WTC11 (cell line): ENCODE measurements around the gene RNF6. TPM values are rescaled to one million over a fixed set of nuclear protein-coding genes. Genes with fewer than 3 reads are reported as not detected.

Source experiments
- AFF4 ChIP-seq: sonication (generic); formaldehyde crosslinking; IDR thresholded peaks from 2 replicates; pipeline ENCODE4 v1.8.1; 2023; ENCODE audit warnings: mild to moderate bottlenecking, missing genetic modification reagents, borderline replicate concordance
- ATF2 ChIP-seq: sonication (generic); formaldehyde crosslinking; IDR thresholded peaks from 2 replicates; pipeline ENCODE4 v1.8.1; 2022; ENCODE audit warnings: low read depth, missing genetic modification reagents, borderline replicate concordance
- CDX4 ChIP-seq: fragments of 250-450 bp; sonication (Bioruptor Pico); IDR thresholded peaks from 2 replicates; pipeline ENCODE4 v1.9.0; 2021; ENCODE audit warnings: moderate library complexity, mild to moderate bottlenecking, inconsistent platforms, borderline replicate concordance
- CREM ChIP-seq: sonication (generic); formaldehyde crosslinking; IDR thresholded peaks from 2 replicates; pipeline ENCODE4 v1.8.1; 2022; ENCODE audit warnings: mild to moderate bottlenecking, missing genetic modification reagents, moderate library complexity
- ERG ChIP-seq: fragments of 250-450 bp; sonication (Bioruptor Pico); IDR thresholded peaks from 2 replicates; pipeline ENCODE4 v1.8.0; 2021; ENCODE audit warnings: mild to moderate bottlenecking
- ETV6 ChIP-seq: sonication (generic); formaldehyde crosslinking; IDR thresholded peaks from 2 replicates; pipeline ENCODE4 v1.8.1; 2022; ENCODE audit warnings: mild to moderate bottlenecking, missing genetic modification reagents
- FOXP1 ChIP-seq: sonication (generic); formaldehyde crosslinking; IDR thresholded peaks from 2 replicates; pipeline ENCODE4 v1.8.0; 2022; ENCODE audit warnings: missing genetic modification reagents, mild to moderate bottlenecking, moderate library complexity, borderline replicate concordance
- HMGA2 ChIP-seq: fragments of 250-450 bp; sonication (Bioruptor Pico); IDR thresholded peaks from 2 replicates; pipeline ENCODE4 v1.4.0; 2021; ENCODE audit warnings: mild to moderate bottlenecking, moderate library complexity
- HMGXB4 ChIP-seq: sonication (generic); formaldehyde crosslinking; IDR thresholded peaks from 2 replicates; pipeline ENCODE4 v1.8.1; 2023; ENCODE audit warnings: mild to moderate bottlenecking, moderate library complexity, missing genetic modification reagents
- IRF1 ChIP-seq: sonication (generic); formaldehyde crosslinking; IDR thresholded peaks from 2 replicates; pipeline ENCODE4 v1.8.0; 2023; ENCODE audit warnings: missing genetic modification reagents
- JUN ChIP-seq: sonication (generic); formaldehyde crosslinking; IDR thresholded peaks from 2 replicates; pipeline ENCODE4 v1.8.0; 2023; ENCODE audit warnings: mild to moderate bottlenecking, missing genetic modification reagents
- NR2C2 ChIP-seq: sonication (generic); formaldehyde crosslinking; IDR thresholded peaks from 2 replicates; pipeline ENCODE4 v1.8.0; 2022; ENCODE audit warnings: mild to moderate bottlenecking, missing genetic modification reagents
- OVOL2 ChIP-seq: fragments of 250-450 bp; sonication (Bioruptor Pico); IDR thresholded peaks from 2 replicates; pipeline ENCODE4 v1.9.0; 2021; ENCODE audit warnings: mild to moderate bottlenecking, borderline replicate concordance
- PRDM15 ChIP-seq: sonication (generic); formaldehyde crosslinking; IDR thresholded peaks from 2 replicates; pipeline ENCODE4 v1.8.0; 2022; ENCODE audit warnings: missing genetic modification reagents
- TCF7 ChIP-seq: sonication (generic); formaldehyde crosslinking; IDR thresholded peaks from 2 replicates; pipeline ENCODE4 v1.8.0; 2022; ENCODE audit warnings: mild to moderate bottlenecking, low read depth, missing genetic modification reagents, moderate library complexity
- TEAD1 ChIP-seq: sonication (generic); formaldehyde crosslinking; IDR thresholded peaks from 2 replicates; pipeline ENCODE4 v1.8.0; 2022; ENCODE audit warnings: mild to moderate bottlenecking, missing genetic modification reagents
- USF2 ChIP-seq: sonication (generic); formaldehyde crosslinking; IDR thresholded peaks from 2 replicates; pipeline ENCODE4 v1.8.1; 2023; ENCODE audit warnings: mild to moderate bottlenecking, missing genetic modification reagents, moderate library complexity
- ZBTB21 ChIP-seq: sonication (generic); formaldehyde crosslinking; IDR thresholded peaks from 2 replicates; pipeline ENCODE4 v1.8.1; 2023; ENCODE audit warnings: mild to moderate bottlenecking, missing genetic modification reagents, borderline replicate concordance
- ZBTB43 ChIP-seq: sonication (generic); formaldehyde crosslinking; IDR thresholded peaks from 2 replicates; pipeline ENCODE4 v1.8.1; 2023; ENCODE audit warnings: mild to moderate bottlenecking, missing genetic modification reagents
- ZMAT4 ChIP-seq: fragments of 250-450 bp; sonication (Bioruptor Pico); IDR thresholded peaks from 2 replicates; pipeline ENCODE4 v1.9.0; 2021; ENCODE audit warnings: mild to moderate bottlenecking
- total RNA-seq: library from RNA; stranded (reverse); gene quantifications from 3 replicates; pipeline ENCODE4 v1.2.3, GENCODE V29; 2021

The RNF6 gene
- total RNA-seq, 1 experiment from 2014 or later: 16.2 TPM

GRCh38 chr13:26221721-26222519 is at the start of gene RNF6 (continued):
- no peak for TF ChIP-seq ERG (CRISPR knock-in tag)
- TF ChIP-seq CDX4 (CRISPR knock-in tag): no peak
- peak; percentile 58; the same call in 1 of the 2 replicates for TF ChIP-seq HMGXB4
- peak; percentile 73; the same call in 1 of the 2 replicates for TF ChIP-seq ZBTB21 (CRISPR knock-in tag)
- TF ChIP-seq ETV6 (CRISPR knock-in tag): peak; percentile 68; the same call in 1 of the 2 replicates
- no peak for TF ChIP-seq OVOL2 (CRISPR knock-in tag)
- peak; percentile 50; the same call in 1 of the 2 replicates for TF ChIP-seq PRDM15
- TF ChIP-seq JUN (CRISPR knock-in tag): peak; percentile 43; the same call in 1 of the 2 replicates
- peak; percentile 86 for TF ChIP-seq FOXP1 (CRISPR knock-in tag)
- peak; percentile 50 for TF ChIP-seq CREM
- no peak for TF ChIP-seq AFF4 (CRISPR knock-in tag)
- no peak for TF ChIP-seq ZMAT4
- TF ChIP-seq NR2C2 (CRISPR knock-in tag): peak; percentile 40; the same call in 1 of the 2 replicates
- no peak for TF ChIP-seq TCF7 (CRISPR knock-in tag)
- no peak for TF ChIP-seq ATF2 (CRISPR knock-in tag)
- 0 out of 2 replicates have a peak, but pooled peaks have one; percentile 3 for TF ChIP-seq USF2 (CRISPR knock-in tag)
- TF ChIP-seq IRF1 (CRISPR knock-in tag): 0 out of 2 replicates have a peak, but pooled peaks have one; percentile 17
- peak; percentile 50; the same call in 1 of the 2 replicates for TF ChIP-seq ZBTB43 (CRISPR knock-in tag)
- TF ChIP-seq HMGA2 (CRISPR knock-in tag): peak; percentile 25; the same call in 1 of the 2 replicates
- TF ChIP-seq TEAD1 (CRISPR knock-in tag): peak; percentile 33
